ENCODE data around the gene LETM1.

Gene LETM1

GRCh38 chr4:1793940-1794808, 61.8 kb downstream of the LETM1 start:
- no peak overlapping the region for H2BK5ac ChIP-seq (ENCODE audit: low read depth, low read length, poor library complexity, severe bottlenecking)
- H3K9me3 ChIP-seq (ENCODE audit: control insufficient read depth, low read length), result no peaks in the 10 kb centered on the region
- no peak overlapping the region for H2BK15ac ChIP-seq (ENCODE audit: low read depth, poor library complexity, severe bottlenecking)
- H2AFZ ChIP-seq (ENCODE audit: low read depth, low read length), result peak overlapping the region; percentile 18
- no peak overlapping the region for H2BK120ac ChIP-seq (ENCODE audit: low read depth, low read length)
- H3K27me3 ChIP-seq (ENCODE audit: control insufficient read depth in 1 of 2, insufficient read depth in 1 of 2, low read length in 2 of 2), result peaks cover 51 to 70% of the 10 kb centered on the region in 2 experiments
- no peak overlapping the region for H2BK12ac ChIP-seq (ENCODE audit: low read length in 2 of 2)
- no peak overlapping the region for H4K8ac ChIP-seq (ENCODE audit: low read length)
- H3K9ac ChIP-seq (ENCODE audit: low read length), result no peak overlapping the region
- H3K27ac ChIP-seq (ENCODE audit: low read length, poor library complexity, severe bottlenecking), result no peak overlapping the region
- peak overlapping the region; percentile 71 for H3K4me2 ChIP-seq (ENCODE audit: low read length, poor library complexity, severe bottlenecking)
- H3K79me1 ChIP-seq (replicated peaks; ENCODE audit: low read length, poor library complexity, severe bottlenecking), result no peaks in the 10 kb centered on the region
- H2AK5ac ChIP-seq (ENCODE audit: low read length, severe bottlenecking), result no peak overlapping the region
- no peak overlapping the region for H3K14ac ChIP-seq (ENCODE audit: low read length in 2 of 2)
- under 1% methylated on average over 76 of the region's 101 CpGs for WGBS
- H3K18ac ChIP-seq (ENCODE audit: low read depth in 1 of 2, low read length in 2 of 2), result peak overlapping the region in 1 of 2 experiments; percentile 49
- peak overlapping the region in 1 of 2 experiments; percentile 66 for H3K23ac ChIP-seq (ENCODE audit: low read length in 2 of 2)
- peaks cover 33% of the 10 kb centered on the region for H3K4me1 ChIP-seq (ENCODE audit: control insufficient read depth, insufficient read depth, low read depth, low read length)
- peak overlapping the region in 1 of 2 experiments; percentile 53 for H3K4me3 ChIP-seq (ENCODE audit: insufficient read depth in 1 of 2, low read depth in 1 of 2, low read length in 2 of 2)
- H4K91ac ChIP-seq (ENCODE audit: low read length), result no peak overlapping the region
- H3K4ac ChIP-seq (ENCODE audit: low read depth in 1 of 2, low read length in 2 of 2), result no peak overlapping the region
- no peaks in the 10 kb centered on the region for H3K36me3 ChIP-seq (ENCODE audit: control insufficient read depth in 1 of 2, insufficient read depth in 2 of 2, low read depth in 1 of 2, low read length in 2 of 2)
- DNase-seq, result peak; percentile 46

DNA sequence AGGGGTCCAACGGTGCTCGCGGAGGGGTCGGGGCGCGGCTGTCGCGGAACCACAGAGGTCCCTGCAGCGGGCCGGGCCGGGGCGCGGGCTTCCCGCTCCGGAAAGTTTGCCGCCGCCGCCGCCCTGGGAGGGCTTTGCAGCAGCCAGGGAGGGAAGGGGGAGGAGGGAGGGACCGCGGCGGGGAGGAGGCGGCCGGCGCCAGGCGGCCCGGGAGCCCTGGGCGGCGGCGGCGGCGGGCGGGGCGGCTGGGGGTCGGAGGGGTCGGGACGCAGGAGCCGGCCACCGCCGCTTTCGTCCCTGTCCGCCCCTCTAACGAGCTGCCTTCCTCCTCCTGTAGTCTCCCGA, 62.5 kb downstream of the LETM1 start:
- Histone ChIP-seq H2AK5ac (ENCODE audit: low read length, severe bottlenecking) (no peak overlapping the region), H2BK12ac (ENCODE audit: low read length in 2 of 2) (no peak overlapping the region), H3K27ac (ENCODE audit: low read length, poor library complexity, severe bottlenecking) (no peak overlapping the region), H3K14ac (ENCODE audit: low read length in 2 of 2) (no peak overlapping the region), H3K23ac (ENCODE audit: low read length in 2 of 2) (no peak overlapping the region), H3K9ac (ENCODE audit: low read length) (no peak overlapping the region), H2AFZ (ENCODE audit: low read depth, low read length) (no peak overlapping the region), H2BK120ac (ENCODE audit: low read depth, low read length) (no peak overlapping the region), H3K4me3 (ENCODE audit: insufficient read depth in 1 of 2, low read depth in 1 of 2, low read length in 2 of 2) (peak overlapping the region in 1 of 2 experiments; percentile 53), H3K18ac (ENCODE audit: low read depth in 1 of 2, low read length in 2 of 2) (peak overlapping the region; percentile 49 to 54), H2BK5ac (ENCODE audit: low read depth, low read length, poor library complexity, severe bottlenecking) (no peak overlapping the region), H3K27me3 (ENCODE audit: control insufficient read depth in 1 of 2, insufficient read depth in 1 of 2, low read length in 2 of 2) (peaks cover 52 to 67% of the 10 kb centered on the region in 2 experiments), H3K36me3 (ENCODE audit: control insufficient read depth in 1 of 2, insufficient read depth in 2 of 2, low read depth in 1 of 2, low read length in 2 of 2) (no peaks in the 10 kb centered on the region), H4K8ac (ENCODE audit: low read length) (no peak overlapping the region), H2BK15ac (ENCODE audit: low read depth, poor library complexity, severe bottlenecking) (no peak overlapping the region), H3K4ac (ENCODE audit: low read depth in 1 of 2, low read length in 2 of 2) (no peak overlapping the region), H3K4me1 (ENCODE audit: control insufficient read depth, insufficient read depth, low read depth, low read length) (peaks cover 33% of the 10 kb centered on the region), H4K91ac (ENCODE audit: low read length) (no peak overlapping the region), H3K79me1 (replicated peaks; ENCODE audit: low read length, poor library complexity, severe bottlenecking) (no peaks in the 10 kb centered on the region), H3K9me3 (ENCODE audit: control insufficient read depth, low read length) (no peaks in the 10 kb centered on the region), H3K4me2 (ENCODE audit: low read length, poor library complexity, severe bottlenecking) (peak overlapping the region; percentile 84)
- peak; percentile 29 for DNase-seq
- WGBS, result 0% methylated on average over 11 of the region's 44 CpGs

DNA sequence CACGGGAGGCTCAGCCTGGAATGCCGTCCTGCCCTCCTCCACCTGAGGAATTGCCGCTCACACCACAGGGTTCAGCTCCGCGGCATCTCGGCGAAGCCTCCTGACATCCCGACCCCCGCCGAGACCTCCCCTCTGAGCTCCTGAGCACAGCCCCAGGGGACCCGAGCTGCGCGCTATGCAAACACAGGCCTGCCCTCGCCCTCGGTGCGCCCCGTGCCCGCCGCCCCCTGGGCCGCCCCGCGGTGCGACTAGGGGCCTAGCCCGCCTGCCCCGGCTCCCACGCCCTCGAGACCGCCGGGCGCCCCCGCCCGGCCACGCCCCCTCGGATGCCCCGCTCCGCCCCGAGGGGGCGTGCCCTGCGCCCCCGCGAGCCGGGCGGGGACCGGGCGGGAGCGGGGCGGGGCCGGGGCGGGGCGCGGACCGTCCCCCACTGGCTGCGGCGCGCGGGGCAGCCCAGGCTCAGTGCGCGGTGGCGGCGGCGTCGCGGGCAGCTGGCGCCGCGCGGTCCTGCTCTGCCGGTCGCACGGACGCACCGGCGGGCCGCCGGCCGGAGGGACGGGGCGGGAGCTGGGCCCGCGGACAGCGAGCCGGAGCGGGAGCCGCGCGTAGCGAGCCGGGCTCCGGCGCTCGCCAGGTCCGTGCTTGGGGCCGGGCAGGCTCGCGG, 63.0 kb downstream of the LETM1 start, which contains the start of gene FGFR3:
FGFR3 (plus strand) TSS at position 462 of the 664 bp plus-strand sequence. CDS start 642 bp downstream, outside the sequence.
- H3K9me3 ChIP-seq (ENCODE audit: control insufficient read depth, low read length), result no peaks in the 10 kb centered on the region
- no peak within 1 kb of the TSS for H3K9ac ChIP-seq (ENCODE audit: low read length)
- H3K23ac ChIP-seq (ENCODE audit: low read length in 2 of 2), result peak within 1 kb of the TSS in 1 of 2 experiments; percentile 66
- H3K4ac ChIP-seq (ENCODE audit: low read depth in 1 of 2, low read length in 2 of 2), result no peak within 1 kb of the TSS
- H2BK5ac ChIP-seq (ENCODE audit: low read depth, low read length, poor library complexity, severe bottlenecking), result no peak within 1 kb of the TSS
- 2% methylated on average over 44 of the region's 95 CpGs for WGBS
- H4K91ac ChIP-seq (ENCODE audit: low read length), result peak within 1 kb of the TSS; percentile 50
- peak within 1 kb of the TSS; percentile 18 for H2AFZ ChIP-seq (ENCODE audit: low read depth, low read length)
- H2BK15ac ChIP-seq (ENCODE audit: low read depth, poor library complexity, severe bottlenecking), result no peak within 1 kb of the TSS
- peak; percentile 11 for DNase-seq
- no peak within 1 kb of the TSS for H2AK5ac ChIP-seq (ENCODE audit: low read length, severe bottlenecking)
- H2BK12ac ChIP-seq (ENCODE audit: low read length in 2 of 2), result no peak within 1 kb of the TSS
- H3K36me3 ChIP-seq (ENCODE audit: control insufficient read depth in 1 of 2, insufficient read depth in 2 of 2, low read depth in 1 of 2, low read length in 2 of 2), result no peaks in the 10 kb centered on the region
- peak within 1 kb of the TSS in 1 of 2 experiments; percentile 53 for H3K4me3 ChIP-seq (ENCODE audit: insufficient read depth in 1 of 2, low read depth in 1 of 2, low read length in 2 of 2)
- peaks cover 52 to 67% of the 10 kb centered on the region in 2 experiments for H3K27me3 ChIP-seq (ENCODE audit: control insufficient read depth in 1 of 2, insufficient read depth in 1 of 2, low read length in 2 of 2)
- peaks cover 36% of the 10 kb centered on the region for H3K4me1 ChIP-seq (ENCODE audit: control insufficient read depth, insufficient read depth, low read depth, low read length)
- no peak within 1 kb of the TSS for H3K27ac ChIP-seq (ENCODE audit: low read length, poor library complexity, severe bottlenecking)
- peak within 1 kb of the TSS; percentile 84 for H3K4me2 ChIP-seq (ENCODE audit: low read length, poor library complexity, severe bottlenecking)
- H3K79me1 ChIP-seq (replicated peaks; ENCODE audit: low read length, poor library complexity, severe bottlenecking), result no peaks in the 10 kb centered on the region
- no peak within 1 kb of the TSS for H4K8ac ChIP-seq (ENCODE audit: low read length)
- H3K14ac ChIP-seq (ENCODE audit: low read length in 2 of 2), result peak within 1 kb of the TSS in 1 of 2 experiments; percentile 44
- H2BK120ac ChIP-seq (ENCODE audit: low read depth, low read length), result no peak within 1 kb of the TSS
- peak within 1 kb of the TSS; percentile 49 to 54 for H3K18ac ChIP-seq (ENCODE audit: low read depth in 1 of 2, low read length in 2 of 2)

Data from mesenchymal stem cell (in vitro differentiated cells and primary cell).